ENCODE measurements around the gene ELOF1. TPM values are rescaled to one million over a fixed set of nuclear protein-coding genes. Genes with fewer than 3 reads are reported as not detected.
"Not testable (repeated sequence)": the region's sequence is repeated elsewhere in the genome, so short reads cannot be mapped to it uniquely, and the experiment has no call there.

ELOF1 gene
- polyA plus RNA-seq, 3 donors, result 43.5 to 48.5 (median 44.9) TPM

DNA sequence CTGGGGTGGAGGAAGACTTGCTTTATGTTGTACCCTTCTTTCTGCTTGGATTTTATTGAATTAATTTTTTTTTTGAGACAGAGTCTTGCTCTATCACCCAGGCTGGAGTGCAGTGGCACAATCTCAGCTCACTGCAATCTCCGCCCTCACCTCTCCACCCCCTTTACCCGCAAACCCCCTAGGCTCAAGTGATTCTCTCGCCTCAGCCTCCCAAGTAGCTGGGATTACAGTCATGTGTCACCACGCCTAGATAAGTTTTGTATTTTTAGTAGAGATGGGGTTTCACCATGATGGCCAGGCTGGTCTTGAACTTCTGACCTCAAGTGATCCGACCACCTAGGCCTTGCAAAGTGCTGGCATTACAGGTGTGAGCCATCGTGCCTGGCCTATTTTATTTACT is 14.3 kb upstream of the ELOF1 start:
- DNase-seq (ENCODE audit: low read depth in 3 of 3, low spot score in 2 of 3), result not testable (repeated sequence)

DNA sequence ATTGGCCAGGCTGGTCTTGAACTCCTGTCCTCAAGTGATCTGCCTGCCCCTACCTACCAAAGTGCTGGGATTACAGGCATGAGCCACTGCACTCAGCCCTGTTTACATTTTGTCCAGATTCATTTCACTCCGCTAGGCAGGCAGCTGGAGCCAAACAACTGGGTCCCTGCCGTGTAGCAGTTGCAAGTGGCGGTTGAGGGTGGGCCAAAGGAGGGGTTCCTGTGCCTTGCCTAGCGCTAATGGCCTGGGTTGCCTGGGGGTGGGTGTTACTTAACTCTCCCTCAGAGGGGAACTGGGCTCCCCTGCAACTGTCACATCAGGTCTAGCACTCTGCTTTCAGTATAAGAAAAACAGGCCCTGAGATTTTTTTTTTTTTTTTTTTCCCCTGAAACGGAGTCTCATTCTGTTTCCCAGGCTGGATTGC is 11.0 kb upstream of the ELOF1 start:
- DNase-seq (ENCODE audit: low read depth in 3 of 3, low spot score in 2 of 3), result no peak

DNA sequence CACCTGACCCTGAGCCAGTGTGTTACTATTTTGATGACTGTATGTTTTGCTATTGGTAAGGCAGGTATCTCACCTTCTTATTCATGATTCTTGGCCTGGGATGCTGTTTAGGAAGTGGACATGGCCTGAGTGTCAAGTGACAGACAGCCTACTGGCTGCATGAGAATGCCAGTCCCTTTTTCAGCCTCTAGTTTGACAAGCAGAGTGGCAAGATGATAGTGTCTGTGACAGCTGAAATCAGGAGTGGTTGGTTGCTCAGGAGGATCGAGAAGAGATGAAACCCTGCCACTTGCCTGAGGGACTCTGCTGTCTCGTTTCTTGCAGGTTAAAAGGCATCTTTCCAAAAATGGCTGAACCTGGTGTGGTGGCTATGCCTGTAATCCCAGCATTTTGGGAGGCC is 7.1 kb upstream of the ELOF1 start:
- DNase-seq (ENCODE audit: low read depth in 3 of 3, low spot score in 2 of 3), result no peak

DNA sequence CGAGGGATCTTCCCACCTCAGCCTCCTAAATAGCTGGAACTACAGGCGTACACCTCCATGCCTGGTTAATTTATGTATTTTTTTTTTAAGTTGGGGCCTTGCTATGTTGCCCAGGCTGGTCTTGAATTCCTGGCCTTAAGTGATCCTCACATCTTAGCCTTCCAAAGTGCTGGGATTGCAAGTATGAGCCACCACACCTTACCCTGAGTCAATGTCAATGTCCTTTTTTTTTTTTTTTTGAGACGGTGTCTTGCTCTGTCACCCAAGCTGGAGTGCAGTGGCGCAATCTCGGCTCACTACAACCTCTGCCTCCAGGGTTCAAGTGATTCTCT is 6.6 kb upstream of the ELOF1 start:
- DNase-seq (ENCODE audit: low read depth in 3 of 3, low spot score in 2 of 3), result not testable (repeated sequence)

DNA sequence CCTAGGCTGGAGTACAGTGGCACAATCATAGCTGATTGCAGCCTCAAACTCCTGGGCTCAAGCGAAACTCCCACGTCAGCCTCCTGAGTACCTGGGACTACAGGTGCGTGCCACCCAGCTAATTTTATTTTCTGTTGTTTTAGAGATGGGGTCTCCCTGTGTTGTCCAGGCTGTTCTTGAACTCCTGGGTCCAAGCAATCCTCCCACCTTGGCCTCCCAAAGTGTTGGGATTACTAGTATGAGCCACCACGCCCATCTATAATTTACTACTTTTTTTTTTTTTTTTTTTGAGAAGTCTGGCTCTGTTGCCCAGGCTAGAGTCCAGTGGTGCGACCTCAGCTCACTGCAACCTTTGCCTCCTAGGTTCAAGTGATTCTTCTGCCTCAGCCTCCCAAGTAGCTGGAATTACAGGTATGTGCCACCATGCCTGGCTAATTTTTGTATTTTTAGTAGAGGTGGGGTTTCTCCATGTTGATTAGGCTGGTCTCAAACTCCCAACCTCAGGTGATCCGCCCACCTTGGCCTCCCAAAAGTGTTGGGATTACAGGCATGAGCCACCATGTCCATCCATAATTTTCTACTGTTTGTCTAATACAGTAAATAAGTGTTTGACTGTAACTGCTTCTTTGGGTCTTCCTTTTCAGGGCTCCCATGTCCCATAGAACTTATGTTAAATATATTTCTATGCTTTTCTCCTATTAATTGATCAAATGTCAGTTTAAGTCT is 5.2 kb upstream of the ELOF1 start:
- DNase-seq (ENCODE audit: low read depth in 3 of 3, low spot score in 2 of 3), result not testable (repeated sequence)

DNA sequence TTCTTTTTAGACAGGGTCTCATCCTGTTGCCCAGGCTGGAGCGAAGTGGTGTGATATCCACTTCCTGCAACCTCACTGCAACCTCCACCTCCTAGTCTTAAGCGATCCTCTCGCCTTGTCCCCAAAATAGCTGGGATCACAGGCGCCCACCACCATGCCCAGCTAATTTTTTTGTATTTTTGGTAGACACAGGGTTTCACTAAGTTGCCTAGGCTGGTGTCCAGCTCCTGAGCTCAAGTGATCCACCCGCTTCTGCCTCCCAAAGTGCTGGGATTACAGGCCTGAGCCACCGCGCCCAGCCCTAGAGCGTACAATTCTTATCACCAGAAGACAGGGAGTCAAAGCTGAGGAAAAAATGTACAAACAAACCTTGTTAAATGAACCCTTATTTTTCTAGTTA is 4.5 kb upstream of the ELOF1 start:
- DNase-seq (ENCODE audit: low read depth in 3 of 3, low spot score in 2 of 3), result no peak

DNA sequence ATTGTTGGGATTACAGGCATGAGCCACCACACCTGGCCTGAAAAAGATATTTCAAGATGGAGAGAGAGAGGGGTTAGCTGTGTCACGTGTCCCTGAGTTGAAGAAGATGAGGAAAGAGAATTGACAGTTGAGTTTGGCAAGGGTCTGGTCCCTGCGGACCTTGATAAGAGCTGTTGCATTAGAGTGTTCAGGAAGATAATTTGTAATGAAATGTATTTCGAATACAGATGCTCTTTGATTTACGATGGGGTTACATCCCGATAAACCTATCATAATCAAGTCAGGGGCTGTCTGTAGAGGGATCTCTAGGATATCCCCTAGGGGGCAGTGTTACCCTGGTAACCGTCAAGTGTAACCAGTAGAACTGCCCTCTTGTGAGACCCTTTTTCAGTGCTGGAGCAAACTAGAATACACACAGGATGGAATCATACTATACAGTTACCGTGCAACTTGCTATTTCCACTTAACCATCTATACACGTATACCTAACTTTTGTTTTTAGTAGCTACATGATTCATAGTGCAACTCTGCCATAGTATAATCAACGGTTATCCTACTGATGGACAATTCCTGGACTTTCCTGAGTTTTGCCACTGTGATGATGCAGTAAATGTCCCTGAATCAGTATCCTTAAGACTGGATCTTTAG is 1.5 kb upstream of the ELOF1 start:
- peak in 2 of 3 donors; percentile 58 for DNase-seq (ENCODE audit: low read depth in 3 of 3, low spot score in 2 of 3)

DNA sequence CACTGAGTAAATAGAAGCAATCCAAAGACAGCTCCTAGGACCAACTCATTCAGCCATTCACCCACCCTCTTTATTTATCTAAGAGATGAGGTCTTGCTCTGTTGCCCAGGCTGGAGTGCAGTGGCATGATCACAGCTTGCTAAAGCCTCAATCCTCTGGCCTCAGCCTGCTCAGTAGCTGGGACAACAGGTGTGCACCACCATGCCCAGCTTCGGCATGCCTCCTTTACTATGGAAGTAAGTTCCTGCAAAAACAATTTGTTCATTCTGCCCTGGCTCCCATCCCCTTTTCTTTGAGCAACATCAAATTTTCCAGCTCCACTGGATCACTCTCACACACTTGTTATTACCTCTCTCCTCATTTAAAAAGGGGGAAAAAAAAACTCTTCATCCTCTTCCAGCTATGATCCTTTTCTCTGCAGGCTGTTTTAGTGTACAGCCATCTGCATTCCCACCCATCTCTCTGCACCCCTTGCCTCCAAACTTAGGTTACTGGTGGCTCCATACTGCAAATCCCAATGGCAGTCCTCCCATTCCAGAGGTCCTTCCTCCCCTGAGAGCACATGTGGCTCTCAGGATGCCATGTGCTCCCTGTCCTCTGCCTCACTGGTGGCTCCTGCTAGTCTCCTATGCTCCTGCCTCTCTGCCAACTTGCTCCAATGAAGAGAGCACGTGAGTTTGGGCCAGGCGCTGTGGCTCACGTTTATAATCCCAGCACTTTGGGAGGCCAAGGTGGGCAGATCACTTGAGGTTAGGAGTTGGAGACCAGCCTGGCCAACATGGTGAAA is 2.2 kb downstream of the ELOF1 start:
- no peak for DNase-seq (ENCODE audit: low read depth in 3 of 3, low spot score in 2 of 3)

DNA sequence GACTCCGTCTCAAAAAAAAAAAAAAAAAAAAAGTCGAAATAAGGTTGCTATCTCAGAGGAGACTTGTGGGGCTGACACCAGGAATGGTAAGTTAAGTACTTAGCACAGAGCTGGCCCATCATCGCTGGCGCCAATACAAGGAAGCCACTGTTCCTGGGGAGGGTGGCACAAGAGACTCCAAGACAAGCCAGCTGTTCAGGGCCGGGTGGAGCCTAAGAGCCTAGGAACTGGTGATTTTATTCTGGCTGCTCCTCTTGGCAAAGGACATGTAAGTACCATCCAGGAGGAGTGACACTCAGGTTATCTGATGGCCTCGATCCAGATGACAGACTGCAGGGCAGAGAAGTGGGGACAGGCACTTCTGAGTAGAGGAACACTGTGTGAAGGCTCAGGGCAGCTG is 3.8 kb downstream of the ELOF1 start:
- no peak for DNase-seq (ENCODE audit: low read depth in 3 of 3, low spot score in 2 of 3)

DNA sequence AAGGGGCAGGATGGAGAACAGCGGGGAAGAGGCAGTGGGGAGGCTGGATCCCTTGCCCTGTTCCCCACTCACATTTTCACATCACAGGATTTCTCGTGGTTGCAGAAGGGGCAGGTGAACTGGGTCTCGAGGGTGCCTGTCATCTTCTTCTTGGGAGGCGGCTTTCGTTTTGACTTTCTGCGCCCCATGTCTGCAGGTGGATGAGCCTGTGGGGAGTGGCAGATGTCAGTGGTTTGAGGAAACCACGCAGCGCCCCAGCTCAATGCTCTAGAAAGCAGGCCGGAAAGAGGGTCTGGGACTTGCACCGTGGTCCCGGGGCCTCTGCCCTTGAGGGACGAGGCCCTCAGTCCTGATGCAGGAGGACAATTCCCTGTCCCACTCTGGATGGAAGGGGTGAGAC is 4.9 kb downstream of the ELOF1 start:
- DNase-seq (ENCODE audit: low read depth in 3 of 3, low spot score in 2 of 3), result no peak

DNA sequence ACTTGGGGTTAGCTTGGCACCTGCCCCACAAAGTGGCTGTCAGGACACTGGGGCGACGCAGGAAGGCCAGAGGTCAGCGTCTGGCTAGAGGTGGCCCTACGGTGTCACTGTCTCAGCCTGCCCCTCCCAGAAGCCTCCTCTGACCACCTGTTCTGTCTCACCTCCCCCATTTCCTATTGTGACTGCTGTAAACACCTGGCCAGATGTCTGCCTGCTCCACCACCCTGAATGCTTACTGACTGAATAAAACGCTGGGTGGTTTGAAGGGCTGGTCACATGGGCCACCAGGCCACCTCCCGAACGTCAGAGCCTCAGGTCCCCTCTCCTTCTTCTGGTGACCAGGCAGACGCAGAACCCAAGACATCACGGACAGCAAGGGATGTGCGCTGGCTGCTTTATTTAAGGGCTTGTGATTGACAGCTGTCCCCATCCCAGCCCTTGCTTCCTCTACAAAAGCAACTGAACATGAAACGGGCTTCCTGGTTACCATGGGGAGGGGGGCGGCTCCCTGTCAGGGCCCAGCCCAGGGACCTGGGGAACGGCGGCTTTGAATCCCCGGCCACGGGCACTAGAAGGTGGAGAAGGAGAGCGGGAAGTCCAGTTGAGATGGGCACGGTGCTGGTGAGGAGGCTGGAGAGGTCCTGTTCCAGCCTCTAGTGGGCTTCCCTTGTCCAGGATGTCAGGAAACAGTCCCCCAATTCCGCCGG is 6.2 kb downstream of the ELOF1 start:
- DNase-seq (ENCODE audit: low read depth in 3 of 3, low spot score in 2 of 3), result no peak

DNA sequence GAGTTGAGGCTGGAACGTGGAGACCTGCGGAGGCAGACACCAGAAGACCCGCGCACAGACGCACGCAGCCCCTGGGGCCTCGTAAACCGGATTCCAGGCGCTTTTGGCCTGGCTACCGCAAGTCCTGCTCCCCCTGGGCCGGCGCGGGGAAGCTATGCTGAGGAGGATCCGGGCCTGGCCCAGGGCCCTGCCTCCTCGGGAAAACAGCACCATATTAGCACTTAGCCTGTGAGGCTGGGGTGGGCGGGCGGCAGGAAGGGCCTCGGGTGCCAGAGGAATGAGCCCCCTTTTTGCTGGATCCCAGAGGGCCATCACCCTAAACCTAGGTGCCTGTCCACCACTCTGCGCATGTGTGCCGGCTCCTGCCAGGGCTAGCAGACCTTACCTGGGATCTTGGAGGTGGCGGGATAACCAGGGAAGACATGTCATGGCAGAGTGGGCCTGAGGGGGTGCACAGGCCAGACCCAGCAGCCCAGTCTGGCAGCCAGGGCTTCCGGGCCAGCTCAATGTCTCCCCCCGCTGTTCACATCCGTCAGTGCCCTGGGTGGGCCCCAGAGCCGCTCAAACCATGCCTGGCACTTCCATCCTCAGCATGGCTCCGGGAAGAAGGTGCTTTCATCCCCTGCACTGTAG is 7.3 kb downstream of the ELOF1 start:
- DNase-seq (ENCODE audit: low read depth in 3 of 3, low spot score in 2 of 3), result no peak

DNA sequence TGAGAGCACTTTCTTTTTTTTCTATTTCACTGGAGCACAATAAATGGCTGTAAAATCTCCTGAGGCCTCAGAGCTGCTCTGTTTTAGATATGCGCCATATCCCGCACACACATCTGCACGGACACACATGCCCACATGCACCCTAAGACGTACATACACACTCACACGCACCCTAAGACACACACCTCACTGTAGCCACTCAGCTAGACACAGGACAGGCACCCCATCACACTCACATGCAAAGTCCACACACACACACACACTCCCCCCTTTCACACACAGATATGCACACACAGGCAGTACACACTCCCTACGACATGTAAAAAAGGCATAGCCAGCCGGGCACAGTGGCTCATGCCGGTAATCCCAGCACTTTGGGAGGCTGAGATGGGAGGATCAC is 8.8 kb downstream of the ELOF1 start:
- DNase-seq (ENCODE audit: low read depth in 3 of 3, low spot score in 2 of 3), result no peak

DNA sequence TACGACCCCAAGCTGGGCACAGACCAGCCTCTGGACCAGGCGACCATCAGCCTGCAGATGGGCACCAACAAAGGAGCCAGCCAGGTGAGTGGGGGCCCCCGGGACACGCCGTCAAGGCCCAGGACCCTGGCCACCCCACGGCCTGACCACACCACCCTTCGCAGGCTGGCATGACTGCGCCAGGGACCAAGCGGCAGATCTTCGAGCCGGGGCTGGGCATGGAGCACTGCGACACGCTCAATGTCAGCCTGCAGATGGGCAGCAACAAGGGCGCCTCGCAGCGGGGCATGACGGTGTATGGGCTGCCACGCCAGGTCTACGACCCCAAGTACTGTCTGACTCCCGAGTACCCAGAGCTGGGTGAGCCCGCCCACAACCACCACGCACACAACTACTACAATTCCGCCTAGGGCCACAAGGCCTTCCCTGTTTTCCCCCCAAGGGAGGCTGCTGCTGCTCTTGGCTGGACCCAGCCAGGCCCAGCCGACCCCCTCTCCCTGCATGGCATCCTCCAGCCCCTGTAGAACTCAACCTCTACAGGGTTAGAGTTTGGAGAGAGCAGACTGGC is 9.6 kb downstream of the ELOF1 start:
- DNase-seq (ENCODE audit: low read depth in 3 of 3, low spot score in 2 of 3), result no peak

DNA sequence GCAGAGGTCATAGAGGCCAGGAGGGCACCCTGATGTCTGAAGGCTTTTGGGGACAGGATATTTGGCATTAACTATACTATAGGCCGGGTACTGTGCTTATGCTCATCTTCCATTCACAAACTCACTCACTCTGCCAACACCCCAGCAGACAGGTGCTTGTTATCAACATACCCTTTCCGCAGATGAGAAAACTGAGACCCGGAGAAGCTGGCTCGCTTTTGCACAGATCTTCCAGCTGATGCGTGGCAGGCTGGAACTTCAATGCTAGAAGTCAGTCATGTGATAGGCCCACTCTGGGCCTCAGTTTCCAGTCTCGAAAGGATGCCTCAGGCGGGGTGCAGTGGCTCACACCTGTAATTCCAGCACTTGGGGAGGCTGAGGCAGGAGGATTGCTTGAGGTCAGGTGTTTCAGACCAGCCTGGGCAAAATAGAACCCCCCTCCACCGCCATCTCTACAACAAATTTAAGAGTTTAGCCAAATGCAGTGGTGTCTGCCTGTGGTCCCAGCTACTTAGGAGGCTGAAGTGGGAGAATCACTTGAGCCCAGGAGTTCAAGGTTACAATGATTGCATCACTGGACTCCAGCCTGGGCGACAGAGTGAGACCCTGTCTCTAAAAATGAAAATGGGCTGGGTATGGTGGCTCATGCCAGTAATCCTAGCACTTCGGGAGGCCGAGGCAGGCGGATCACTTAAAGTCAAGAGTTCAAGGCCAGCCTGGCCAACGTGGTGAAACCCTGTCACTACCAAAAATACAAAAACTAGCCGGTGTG is 10.9 kb downstream of the ELOF1 start:
- no peak for DNase-seq (ENCODE audit: low read depth in 3 of 3, low spot score in 2 of 3)

DNA sequence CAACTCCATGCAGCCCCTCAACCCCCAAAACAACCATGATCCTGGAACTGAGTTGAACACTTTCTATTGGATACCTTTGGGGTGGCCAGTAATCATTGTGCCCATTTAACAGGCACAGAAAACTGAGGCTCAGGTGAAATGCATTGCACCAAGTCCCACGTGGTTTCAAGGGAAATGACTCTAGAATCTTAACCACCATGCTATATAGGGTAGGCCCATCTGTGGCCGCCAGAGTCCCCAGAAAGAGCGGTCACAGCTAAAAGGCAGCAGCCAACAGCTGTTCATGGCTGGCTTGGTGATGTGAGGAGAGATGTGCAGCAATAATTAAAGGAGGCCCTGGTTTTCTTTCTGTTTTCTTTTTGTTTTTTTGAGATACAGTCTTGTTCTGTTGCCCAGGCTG is 17.8 kb downstream of the ELOF1 start:
- no peak for DNase-seq (ENCODE audit: low read depth in 3 of 3, low spot score in 2 of 3)

DNA sequence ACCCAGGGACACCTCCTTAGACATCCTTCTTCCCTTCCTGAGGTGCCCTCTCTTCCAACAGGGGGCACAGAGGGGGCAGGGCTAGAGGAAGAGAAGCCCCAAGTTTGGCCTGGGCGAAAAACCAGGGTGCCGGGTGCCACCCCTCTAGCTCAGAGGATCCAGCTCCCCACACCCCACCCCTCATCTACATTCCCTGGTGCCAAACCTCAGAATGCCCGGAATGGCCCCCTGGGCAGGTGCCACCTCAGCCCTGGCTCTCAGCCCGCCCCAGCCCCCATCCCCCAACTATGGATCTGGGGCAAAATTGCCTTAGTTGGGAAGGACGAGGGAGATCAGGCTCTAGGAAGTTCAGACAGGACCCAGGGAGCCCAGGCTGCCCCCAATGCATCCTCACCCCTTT is 18.4 kb downstream of the ELOF1 start:
- DNase-seq (ENCODE audit: low read depth in 3 of 3, low spot score in 2 of 3), result no peak

DNA sequence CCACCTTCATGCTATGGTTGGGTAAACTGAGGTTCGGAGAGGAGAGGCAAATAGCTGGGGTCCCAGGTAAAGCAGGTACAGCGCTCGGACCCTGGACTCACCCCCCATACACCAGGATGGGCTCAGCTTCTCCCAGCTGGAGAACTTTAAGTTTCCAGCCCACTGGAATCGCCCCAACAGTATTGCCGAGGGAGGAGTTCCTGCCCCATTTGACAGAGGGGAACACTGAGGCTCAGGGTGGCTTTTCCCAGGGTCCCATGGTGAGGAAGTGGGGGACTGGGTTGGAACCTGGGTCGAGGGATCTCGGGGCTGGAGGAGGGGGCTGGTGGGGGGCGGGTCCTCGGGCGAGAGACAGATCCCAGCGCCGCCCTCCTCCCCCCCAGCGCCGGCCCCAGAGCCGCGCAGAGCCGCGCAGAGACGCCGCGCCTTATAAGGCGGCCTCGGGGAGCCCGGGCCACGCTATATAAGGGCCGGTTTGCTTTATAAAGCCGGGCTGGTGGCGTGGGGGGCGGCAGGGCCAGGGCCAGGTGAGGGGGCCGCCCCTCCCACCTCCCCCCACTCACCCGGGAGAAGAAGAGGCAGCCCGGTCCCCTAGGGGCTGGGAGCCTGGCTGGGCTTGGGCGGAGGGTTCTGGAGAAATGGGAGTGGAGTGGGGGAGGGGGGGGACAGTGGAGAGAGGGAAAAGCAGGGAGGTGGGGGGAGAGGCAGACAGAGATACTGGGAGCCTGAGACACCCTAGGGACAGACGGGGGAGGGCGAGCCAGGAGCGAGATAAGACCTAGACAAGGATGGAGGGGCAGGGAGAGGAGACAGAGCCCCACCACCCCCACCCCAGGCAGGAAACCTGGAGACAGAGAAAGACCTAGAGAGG is 19.3 kb downstream of the ELOF1 start:
- no peak for DNase-seq (ENCODE audit: low read depth in 3 of 3, low spot score in 2 of 3)

All from right renal cortex interstitium (tissue), 3 donors.